Breast epithelium (tissue), 4 donors: ENCODE results near the gene PLVAP. TPM values are rescaled to one million over a fixed set of nuclear protein-coding genes. Genes with fewer than 3 reads are reported as not detected.

Experiments
- DNase-seq, 2 donors: peaks; one replicate each; pipeline ENCODE4 v3.0.0-alpha.2; 2019; ENCODE audit warnings: low spot score in 2 of 2
- H3K27ac ChIP-seq, 2 donors: fragments of 200-600 bp; sonication (generic) in 1 of 2; one replicate each; pipeline ENCODE4 v1.5.1; 2016 to 2019; ENCODE audit warnings: mild to moderate bottlenecking in 1 of 2
- H3K27me3 ChIP-seq, 2 donors: fragments of 200-600 bp; sonication (generic) in 1 of 2; one replicate each; pipeline versions ENCODE4 v1.5.1 to v1.6.0; 2017 to 2019; ENCODE audit warnings: control low read depth in 1 of 2, mild to moderate bottlenecking in 1 of 2
- H3K36me3 ChIP-seq: fragments of 200-600 bp; one replicate; pipeline ENCODE4 v1.5.1; 2019
- H3K4me1 ChIP-seq, 2 donors: fragments of 200-600 bp; sonication (generic); one replicate each; pipeline ENCODE4 v1.5.1; 2016 to 2019; ENCODE audit warnings: control low read depth in 1 of 2
- H3K4me3 ChIP-seq, 3 donors: fragments of 200-600 bp; sonication (generic); 1 replicate in 2 of 3; 2 replicates in 1 of 3; pipeline ENCODE4 v1.5.1; 2016 to 2019; ENCODE audit warnings: mild to moderate bottlenecking in 3 of 3, moderate library complexity in 2 of 3
- H3K9me3 ChIP-seq, 2 donors: fragments of 200-600 bp; sonication (generic) in 1 of 2; one replicate each; pipeline ENCODE4 v1.5.1; 2016 to 2019; ENCODE audit warnings: control low read depth in 1 of 2
- CTCF ChIP-seq, 3 donors: fragments of 450-650 bp; IDR thresholded peaks; one replicate each; pipeline ENCODE4 v1.5.1; 2016 to 2017; ENCODE audit warnings: antibody characterized with exemption in 3 of 3, mild to moderate bottlenecking in 3 of 3, moderate library complexity in 3 of 3
- POLR2A ChIP-seq: fragments of 450-650 bp; IDR thresholded peaks from one replicate; pipeline ENCODE4 v1.6.1; 2016; ENCODE audit warnings: antibody characterized with exemption, mild to moderate bottlenecking, moderate library complexity
- POLR2AphosphoS5 ChIP-seq, 3 donors: sonication (generic); formaldehyde crosslinking; IDR thresholded peaks; one replicate each; pipeline ENCODE4 v1.6.1; 2017; ENCODE audit warnings: antibody characterized with exemption in 3 of 3
- intact Hi-C: fragments of 100-400 bp; cut with DNase I; formaldehyde crosslinking; loops from one replicate; pipeline ENCODE4 v1.15.1; 2023; ENCODE audit warnings: low total_unique reads
- total RNA-seq, 3 donors: library from RNA; depleted of rRNA; stranded (reverse); fragments of >200 nt; gene quantifications; one replicate each; pipeline ENCODE4 v1.1.0, GENCODE V29; 2016

The PLVAP gene
- total RNA-seq, 3 donors from 2014 or later = 19.9 to 68.8 (median 51.2) TPM

GRCh38 chr19:17337675-17338432 is 39.3 kb downstream of the PLVAP start:
- TF ChIP-seq POLR2A (no peak), POLR2AphosphoS5 (IDR thresholded peaks at IDR 0.05) (no peak), CTCF (IDR thresholded peaks at IDR 0.05) (no peak)

GRCh38 chr19:17336872-17337674 is 40.1 kb downstream of the PLVAP start, which contains the start of gene GTPBP3:
TSS of gene GTPBP3 (plus strand) at chr19:17337553. CDS start at chr19:17337612, 59 bp downstream.
- peak within 1 kb of the TSS; percentile 70 to 87 (median 86) for H3K4me3 ChIP-seq
- no peaks in the 10 kb centered on the region for H3K27me3 ChIP-seq
- TF ChIP-seq POLR2AphosphoS5 (IDR thresholded peaks at IDR 0.05) = peak; percentile 60 to 82 (median 68)
- no peak for TF ChIP-seq POLR2A
- no peak for TF ChIP-seq CTCF (IDR thresholded peaks at IDR 0.05)
- peak; percentile 97 to 99 for DNase-seq
- H3K36me3 ChIP-seq = no peaks in the 10 kb centered on the region
- intact Hi-C loops = no loop called here
- H3K9me3 ChIP-seq = no peaks in the 10 kb centered on the region
- H3K4me1 ChIP-seq = peaks cover 5 to 13% of the 10 kb centered on the region in 2 donors
- H3K27ac ChIP-seq = peak within 1 kb of the TSS; percentile 93 to 97

More at GRCh38 chr19:17337675-17338432, 39.3 kb downstream of the PLVAP start:
- Histone ChIP-seq H3K27me3 (no peaks in the 10 kb centered on the region), H3K4me3 (peak overlapping the region; percentile 70 to 87 (median 86)), H3K27ac (peak overlapping the region; percentile 93 to 97), H3K36me3 (no peaks in the 10 kb centered on the region), H3K9me3 (no peaks in the 10 kb centered on the region), H3K4me1 (peaks cover 5 to 13% of the 10 kb centered on the region in 2 donors)
- intact Hi-C loops = no loop called here
- no peak for DNase-seq

GRCh38 chr19:17335575-17335974 is 41.6 kb downstream of the PLVAP start:
- Histone ChIP-seq H3K9me3 (no peaks in the 10 kb centered on the region), H3K4me1 (peaks cover 5 to 13% of the 10 kb centered on the region in 2 donors), H3K36me3 (no peaks in the 10 kb centered on the region), H3K4me3 (peak overlapping the region in 2 of 3 donors; percentile 77 to 90), H3K27me3 (no peaks in the 10 kb centered on the region), H3K27ac (no peak overlapping the region)
- TF ChIP-seq POLR2A (no peak), POLR2AphosphoS5 (IDR thresholded peaks at IDR 0.05) (no peak), CTCF (IDR thresholded peaks at IDR 0.05) (no peak)
- intact Hi-C loops = no loop called here
- no peak for DNase-seq

- H3K4me1 ChIP-seq = peaks cover 5 to 13% of the 10 kb centered on the region in 2 donors
- H3K27me3 ChIP-seq = no peaks in the 10 kb centered on the region
- no peaks in the 10 kb centered on the region for H3K36me3 ChIP-seq
- TF ChIP-seq POLR2A (no peak), CTCF (IDR thresholded peaks at IDR 0.05) (no peak), POLR2AphosphoS5 (IDR thresholded peaks at IDR 0.05) (peak in 2 of 3 donors; percentile 28 to 35)
- peak; percentile 86 to 93 for DNase-seq
- intact Hi-C loops = no loop called here
- no peaks in the 10 kb centered on the region for H3K9me3 ChIP-seq
- H3K27ac ChIP-seq = peak within 1 kb of the TSS; percentile 45 to 81
- peak within 1 kb of the TSS; percentile 69 to 90 (median 77) for H3K4me3 ChIP-seq
These were observed 42.4 kb downstream of the PLVAP start, which contains the start of gene ANO8 for GRCh38 chr19:17334414-17335409. TSS of gene ANO8 (minus strand) at chr19:17334855. CDS start at chr19:17334670, 185 bp downstream.
